ENCODE results near the gene MCC.

MCC gene

GRCh38 chr5:113005454-113005853 lies 482.8 kb downstream of the MCC start:
- H3K9ac ChIP-seq (ENCODE audit: low read length), result no peak overlapping the region
- TF ChIP-seq CTCF (IDR thresholded peaks at IDR 0.05; ENCODE audit: insufficient read depth, low read length, poor library complexity, severe bottlenecking), result no peak
- TF ChIP-seq EZH2phosphoT487 (conservative IDR thresholded peaks at IDR 0.05; ENCODE audit: low read length), result no peak
- no peak overlapping the region for H3K4me3 ChIP-seq (ENCODE audit: insufficient read depth, low read length, poor library complexity, severe bottlenecking)

GRCh38 chr5:113003763-113004162 lies 484.5 kb downstream of the MCC start:
- Histone ChIP-seq H3K27me3 (ENCODE audit: low read length) (no peaks in the 10 kb centered on the region), H3K9me3 (ENCODE audit: insufficient read depth, low read length) (no peaks in the 10 kb centered on the region), H3K36me3 (ENCODE audit: low read length) (peaks cover 46% of the 10 kb centered on the region), H2AFZ (ENCODE audit: low read depth, low read length, severe bottlenecking) (no peak overlapping the region), H3K4me3 (ENCODE audit: insufficient read depth, low read length, poor library complexity, severe bottlenecking) (no peak overlapping the region), H3K27ac (ENCODE audit: low read depth, low read length) (no peak overlapping the region), H3K9me2 (replicated peaks; ENCODE audit: insufficient read depth, low read length) (no peaks in the 10 kb centered on the region), H3K9ac (ENCODE audit: low read length) (no peak overlapping the region), H3K4me2 (ENCODE audit: low read depth, low read length, poor library complexity, severe bottlenecking) (no peak overlapping the region), H4K20me1 (ENCODE audit: low read depth, low read length) (no peaks in the 10 kb centered on the region), H3F3A (ENCODE audit: insufficient read depth) (0 out of 2 replicates have a peak, but pooled peaks cover 4% of the 10 kb centered on the region), H3K79me2 (ENCODE audit: insufficient read depth, low read length) (peaks cover 4% of the 10 kb centered on the region)
- TF ChIP-seq EZH2phosphoT487 (conservative IDR thresholded peaks at IDR 0.05; ENCODE audit: low read length), result no peak

More at GRCh38 chr5:113005454-113005853, 482.8 kb downstream of the MCC start:
- Histone ChIP-seq H3K9me3 (ENCODE audit: insufficient read depth, low read length) (no peaks in the 10 kb centered on the region), H2AFZ (ENCODE audit: low read depth, low read length, severe bottlenecking) (no peak overlapping the region), H3K4me2 (ENCODE audit: low read depth, low read length, poor library complexity, severe bottlenecking) (no peak overlapping the region), H4K20me1 (ENCODE audit: low read depth, low read length) (no peaks in the 10 kb centered on the region), H3K27me3 (ENCODE audit: low read length) (no peaks in the 10 kb centered on the region), H3K36me3 (ENCODE audit: low read length) (peaks cover 54% of the 10 kb centered on the region), H3K27ac (ENCODE audit: low read depth, low read length) (no peak overlapping the region), H3F3A (ENCODE audit: insufficient read depth) (0 out of 2 replicates have a peak, but pooled peaks cover 4% of the 10 kb centered on the region), H3K9me2 (replicated peaks; ENCODE audit: insufficient read depth, low read length) (no peaks in the 10 kb centered on the region), H3K79me2 (ENCODE audit: insufficient read depth, low read length) (0 out of 2 replicates have a peak, but pooled peaks cover 3% of the 10 kb centered on the region)

GRCh38 chr5:113002423-113002822 lies 485.8 kb downstream of the MCC start:
- TF ChIP-seq EZH2phosphoT487 (conservative IDR thresholded peaks at IDR 0.05; ENCODE audit: low read length) (no peak), CTCF (IDR thresholded peaks at IDR 0.05; ENCODE audit: insufficient read depth, low read length, poor library complexity, severe bottlenecking) (no peak)
- no peaks in the 10 kb centered on the region for H3K9me2 ChIP-seq (replicated peaks; ENCODE audit: insufficient read depth, low read length)
- 0 out of 2 replicates have a peak, but pooled peaks cover 4% of the 10 kb centered on the region for H3F3A ChIP-seq (ENCODE audit: insufficient read depth)
- no peaks in the 10 kb centered on the region for H3K9me3 ChIP-seq (ENCODE audit: insufficient read depth, low read length)
- no peak overlapping the region for H3K27ac ChIP-seq (ENCODE audit: low read depth, low read length)
- H3K79me2 ChIP-seq (ENCODE audit: insufficient read depth, low read length), result peaks cover 18% of the 10 kb centered on the region
- H3K4me2 ChIP-seq (ENCODE audit: low read depth, low read length, poor library complexity, severe bottlenecking), result no peak overlapping the region
- H4K20me1 ChIP-seq (ENCODE audit: low read depth, low read length), result no peaks in the 10 kb centered on the region
- H3K9ac ChIP-seq (ENCODE audit: low read length), result no peak overlapping the region
- no peak overlapping the region for H3K4me3 ChIP-seq (ENCODE audit: insufficient read depth, low read length, poor library complexity, severe bottlenecking)
- no peak overlapping the region for H2AFZ ChIP-seq (ENCODE audit: low read depth, low read length, severe bottlenecking)
- no peaks in the 10 kb centered on the region for H3K27me3 ChIP-seq (ENCODE audit: low read length)
- peaks cover 47% of the 10 kb centered on the region for H3K36me3 ChIP-seq (ENCODE audit: low read length)

- H3K9me3 ChIP-seq (ENCODE audit: insufficient read depth, low read length), result no peaks in the 10 kb centered on the region
- H4K20me1 ChIP-seq (ENCODE audit: low read depth, low read length), result peaks cover 5% of the 10 kb centered on the region
- no peaks in the 10 kb centered on the region for H3K9me2 ChIP-seq (replicated peaks; ENCODE audit: insufficient read depth, low read length)
- H3K27ac ChIP-seq (ENCODE audit: low read depth, low read length), result no peak overlapping the region
- H3K4me2 ChIP-seq (ENCODE audit: low read depth, low read length, poor library complexity, severe bottlenecking), result no peak overlapping the region
- H3K27me3 ChIP-seq (ENCODE audit: low read length), result no peaks in the 10 kb centered on the region
- H3K79me2 ChIP-seq (ENCODE audit: insufficient read depth, low read length), result peaks cover 31% of the 10 kb centered on the region
- H2AFZ ChIP-seq (ENCODE audit: low read depth, low read length, severe bottlenecking), result no peak overlapping the region
- peaks cover 59% of the 10 kb centered on the region for H3K36me3 ChIP-seq (ENCODE audit: low read length)
- H3K9ac ChIP-seq (ENCODE audit: low read length), result no peak overlapping the region
- H3K4me3 ChIP-seq (ENCODE audit: insufficient read depth, low read length, poor library complexity, severe bottlenecking), result no peak overlapping the region
- H3F3A ChIP-seq (ENCODE audit: insufficient read depth), result peaks cover 7% of the 10 kb centered on the region
- no peak for TF ChIP-seq CTCF (IDR thresholded peaks at IDR 0.05; ENCODE audit: insufficient read depth, low read length, poor library complexity, severe bottlenecking)
- no peak for TF ChIP-seq EZH2phosphoT487 (conservative IDR thresholded peaks at IDR 0.05; ENCODE audit: low read length)
These were observed 487.8 kb downstream of the MCC start for GRCh38 chr5:113000466-113000865.
